Esophagus squamous epithelium (tissue), 5 donors: ENCODE measurements around the gene SLC22A5. TPM values are rescaled to one million over a fixed set of nuclear protein-coding genes. Genes with fewer than 3 reads are reported as not detected.

Experiments
- DNase-seq: peaks from one replicate; lab custom pipeline; 2025; lab: John Stamatoyannopoulos, UW
- H3K27ac ChIP-seq, 4 donors: fragments of 200-600 bp; sonication (generic); one replicate each; pipeline ENCODE4 v1.5.1; 2016 to 2019; ENCODE audit warnings: mild to moderate bottlenecking in 1 of 4
- H3K27me3 ChIP-seq, 4 donors: fragments of 200-600 bp; sonication (generic); 1 replicate in 3 of 4; 2 replicates in 1 of 4; pipeline versions ENCODE4 v1.5.1 to v1.6.0; 2017 to 2021; ENCODE audit warnings: antibody characterized with exemption in 1 of 4
- H3K36me3 ChIP-seq, 3 donors: fragments of 200-600 bp; sonication (generic); one replicate each; pipeline ENCODE4 v1.5.1; 2016 to 2019
- H3K4me1 ChIP-seq, 3 donors: fragments of 200-600 bp; sonication (generic); one replicate each; pipeline ENCODE4 v1.5.1; 2017 to 2019
- H3K4me3 ChIP-seq, 4 donors: fragments of 200-600 bp; sonication (generic); 1 replicate in 3 of 4; 2 replicates in 1 of 4; pipeline ENCODE4 v1.5.1; 2016 to 2019; ENCODE audit warnings: mild to moderate bottlenecking in 2 of 4, moderate library complexity in 1 of 4
- H3K9me3 ChIP-seq, 3 donors: fragments of 200-600 bp; sonication (generic); one replicate each; pipeline ENCODE4 v1.5.1; 2016 to 2019
- CTCF ChIP-seq, 6 experiments: fragments of 450-650 bp in 4 of 6; fragments of 200-600 bp in 2 of 6; sonication (generic) in 2 of 6; IDR thresholded peaks; one replicate each; pipeline ENCODE4 v1.5.1; 2016 to 2019; ENCODE audit warnings: antibody characterized with exemption in 6 of 6, mild to moderate bottlenecking in 4 of 6, moderate library complexity in 4 of 6
- POLR2A ChIP-seq, 4 donors: fragments of 450-650 bp; IDR thresholded peaks; one replicate each; pipeline ENCODE4 v1.6.1; 2017; ENCODE audit warnings: antibody characterized with exemption in 4 of 4, mild to moderate bottlenecking in 4 of 4, moderate library complexity in 3 of 4
- WGBS, 2 donors: methylation state at CpG; one replicate each; pipeline ENCODE4 v1.1.5; 2018; 5-methylcytosine and 5-hydroxymethylcytosine counted together
- intact Hi-C: fragments of 100-400 bp; cut with DNase I; formaldehyde crosslinking; loops from one replicate; pipeline ENCODE4 v1.15.0; 2022
- total RNA-seq, 4 donors: library from RNA; depleted of rRNA; stranded (reverse); fragments of >200 nt; gene quantifications; one replicate each; pipeline ENCODE4 v1.1.0, GENCODE V29; 2016
- donor health status: DM: yes; HTN: yes; CAD: no.

The SLC22A5 gene
- total RNA-seq, 4 donors from 2014 or later, result 7.4 to 15.8 (median 8.3) TPM

GRCh38 chr5:132430746-132431145 lies 61.2 kb downstream of the SLC22A5 start:
- WGBS, 2 donors, result 68 to 91% methylated on average over 3 of the region's 3 CpGs
- Histone ChIP-seq H3K27me3 (no peaks in the 10 kb centered on the region), H3K4me3 (no peak overlapping the region), H3K36me3 (peaks cover 0 to 9% (median 0%) of the 10 kb centered on the region in 3 donors), H3K27ac (peak overlapping the region in 2 of 4 donors; percentile 23 to 37), H3K4me1 (peaks cover 36 to 90% (median 71%) of the 10 kb centered on the region in 3 donors), H3K9me3 (no peaks in the 10 kb centered on the region)
- no peak for DNase-seq
- intact Hi-C loops, result no loop called here
- TF ChIP-seq CTCF (IDR thresholded peaks at IDR 0.05), result no peak
- TF ChIP-seq POLR2A (IDR thresholded peaks at IDR 0.05), result no peak

DNA sequence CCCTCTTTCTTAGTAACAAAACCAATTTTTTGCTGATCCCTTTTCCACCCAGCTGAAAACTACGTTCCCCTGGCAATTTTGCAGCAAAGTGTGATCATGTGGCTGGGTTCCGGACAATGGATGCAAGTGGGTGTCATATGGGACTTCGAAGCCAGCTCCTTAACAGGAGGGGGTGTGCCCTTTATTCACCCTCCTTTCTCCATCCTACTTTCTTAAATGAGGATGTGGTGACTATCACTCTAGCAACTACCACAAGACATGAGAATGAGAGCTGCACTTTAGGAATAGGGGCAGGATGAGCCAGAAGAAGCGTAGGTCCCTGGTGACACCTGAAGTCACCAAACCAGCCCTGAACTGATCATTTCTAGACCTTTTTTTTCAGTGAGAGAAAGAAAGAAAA lies 62.1 kb downstream of the SLC22A5 start:
- intact Hi-C loops, result no loop called here
- H3K27ac ChIP-seq, result peak overlapping the region in 1 of 4 donors; percentile 28
- TF ChIP-seq POLR2A (IDR thresholded peaks at IDR 0.05), result no peak
- no peak for TF ChIP-seq CTCF (IDR thresholded peaks at IDR 0.05)
- 87 to 91% methylated on average over 4 of the region's 4 CpGs for WGBS, 2 donors
- no peaks in the 10 kb centered on the region for H3K9me3 ChIP-seq
- H3K4me1 ChIP-seq, result peaks cover 28 to 90% (median 67%) of the 10 kb centered on the region in 3 donors
- H3K36me3 ChIP-seq, result peaks cover 0 to 9% (median 0%) of the 10 kb centered on the region in 3 donors
- no peak for DNase-seq
- no peaks in the 10 kb centered on the region for H3K27me3 ChIP-seq
- no peak overlapping the region for H3K4me3 ChIP-seq

- Histone ChIP-seq H3K9me3 (no peaks in the 10 kb centered on the region), H3K36me3 (peaks cover 0 to 9% (median 0%) of the 10 kb centered on the region in 3 donors), H3K27ac (no peak overlapping the region), H3K27me3 (no peaks in the 10 kb centered on the region), H3K4me3 (no peak overlapping the region), H3K4me1 (peaks cover 19 to 90% (median 67%) of the 10 kb centered on the region in 3 donors)
- no peak for DNase-seq
- 87 to 96% methylated on average over 6 of the region's 6 CpGs for WGBS, 2 donors
- intact Hi-C loops, result no loop called here
- no peak for TF ChIP-seq POLR2A (IDR thresholded peaks at IDR 0.05)
- TF ChIP-seq CTCF (IDR thresholded peaks at IDR 0.05), result no peak
These were observed 63.6 kb downstream of the SLC22A5 start for GRCh38 chr5:132433141-132433540.

DNA sequence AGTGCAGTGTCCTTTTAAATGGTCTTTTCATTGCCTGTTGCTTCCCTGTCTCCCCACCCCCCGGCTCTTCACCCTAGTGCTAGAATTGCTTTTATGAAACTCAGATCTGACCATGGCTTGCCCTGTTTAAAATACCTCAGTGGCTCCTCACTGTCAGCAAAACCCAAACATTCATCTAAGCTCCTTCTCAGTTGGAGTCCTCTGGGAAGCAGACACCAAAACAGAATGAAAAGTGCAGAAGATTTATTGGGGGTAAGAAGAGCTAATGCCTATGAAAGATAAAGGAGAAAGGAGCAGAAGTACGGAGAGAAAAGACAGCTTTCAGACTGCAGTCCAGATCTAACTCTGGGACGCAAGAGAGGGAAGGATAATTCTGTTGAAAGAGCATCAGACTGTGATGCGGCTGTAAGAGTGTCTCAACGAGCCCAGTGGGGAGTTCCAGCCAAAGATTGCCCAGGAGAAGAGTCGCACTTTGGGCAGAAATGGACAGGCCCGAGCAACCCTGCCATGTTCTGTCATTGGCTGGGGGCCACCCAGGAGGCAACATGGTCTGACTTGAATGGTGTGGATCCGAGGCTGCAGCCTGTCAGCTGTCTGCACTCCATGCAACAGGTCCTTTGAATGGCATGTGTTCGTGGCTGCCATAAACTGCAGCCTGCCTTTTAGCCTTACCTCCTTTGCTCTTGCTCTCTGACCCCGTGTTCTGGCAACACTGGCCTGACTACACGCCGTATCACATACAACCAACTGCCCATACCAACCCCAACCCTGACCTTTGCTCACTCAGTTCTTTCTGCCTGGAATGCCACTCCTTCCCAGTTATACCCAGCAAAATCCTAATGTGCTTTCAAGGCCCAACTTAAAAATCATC lies 65.1 kb downstream of the SLC22A5 start:
- Histone ChIP-seq H3K36me3 (peaks cover 0 to 9% (median 0%) of the 10 kb centered on the region in 3 donors), H3K27me3 (no peaks in the 10 kb centered on the region), H3K9me3 (no peaks in the 10 kb centered on the region), H3K27ac (peak overlapping the region; percentile 18 to 74 (median 55)), H3K4me1 (peaks cover 16 to 90% (median 70%) of the 10 kb centered on the region in 3 donors), H3K4me3 (no peak overlapping the region)
- no peak for DNase-seq
- TF ChIP-seq POLR2A (IDR thresholded peaks at IDR 0.05) (no peak), CTCF (IDR thresholded peaks at IDR 0.05) (no peak)
- 36 to 42% methylated on average over 12 of the region's 12 CpGs for WGBS, 2 donors
- intact Hi-C loops, result no loop called here

DNA sequence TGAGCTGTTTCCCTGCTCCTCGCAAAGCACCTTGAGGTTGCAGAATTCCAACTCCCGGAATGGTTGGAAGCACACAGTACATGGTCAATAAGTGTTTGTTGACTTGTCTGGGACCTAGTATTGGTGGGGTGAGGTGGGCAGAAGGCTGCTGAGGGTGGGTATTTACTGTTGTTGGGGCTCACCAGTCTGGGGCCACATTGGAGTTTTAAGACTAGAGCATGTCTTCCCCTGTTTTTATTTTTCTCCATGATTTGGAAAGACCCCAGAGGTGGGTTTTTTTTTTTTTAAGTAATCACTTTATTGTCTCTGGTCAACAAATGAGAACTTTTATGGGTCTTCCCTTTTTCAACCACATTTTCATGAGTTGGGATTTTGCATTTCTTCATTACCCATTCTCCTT lies 65.9 kb downstream of the SLC22A5 start:
- no peak for TF ChIP-seq CTCF (IDR thresholded peaks at IDR 0.05)
- TF ChIP-seq POLR2A (IDR thresholded peaks at IDR 0.05), result no peak
- intact Hi-C loops, result no loop called here
- DNase-seq, result no peak

More for the DNA sequence above, 65.9 kb downstream of the SLC22A5 start:
- Histone ChIP-seq H3K36me3 (peaks cover 0 to 4% (median 0%) of the 10 kb centered on the region in 3 donors), H3K27me3 (no peaks in the 10 kb centered on the region), H3K4me1 (peaks cover 18 to 91% (median 72%) of the 10 kb centered on the region in 3 donors), H3K27ac (peak overlapping the region in 3 of 4 donors; percentile 8 to 74 (median 51)), H3K9me3 (no peaks in the 10 kb centered on the region), H3K4me3 (no peak overlapping the region)
- 90 to 95% methylated on average over 2 of the region's 2 CpGs for WGBS, 2 donors
